NB4 (cell line): ENCODE data around the gene HS6ST1.

Experiments
- MYC ChIP-seq: IDR thresholded peaks from 2 replicates; pipeline ENCODE4 v1.6.1; 2011; ENCODE audit warnings: low read depth, low read length
- POLR2A ChIP-seq: IDR thresholded peaks from 2 replicates; pipeline ENCODE4 v1.6.1; 2011; ENCODE audit warnings: mild to moderate bottlenecking; ENCODE audit not compliant: insufficient read length; ENCODE audit errors: extremely low read depth
- TF ChIP-seq, protein P1 (sequence below): IDR thresholded peaks from one replicate; pipeline ENCODE4 v1.5.1; 2012; ENCODE audit warnings: low read depth, low read length
- TF ChIP-seq, protein P2 (sequence below): IDR thresholded peaks from 2 replicates; pipeline ENCODE4 v1.6.1; 2011; ENCODE audit warnings: low read depth, low read length

GRCh38 chr2:128354726-128355470 lies 36.2 kb upstream of the HS6ST1 start:
- TF ChIP-seq, protein P1, sequence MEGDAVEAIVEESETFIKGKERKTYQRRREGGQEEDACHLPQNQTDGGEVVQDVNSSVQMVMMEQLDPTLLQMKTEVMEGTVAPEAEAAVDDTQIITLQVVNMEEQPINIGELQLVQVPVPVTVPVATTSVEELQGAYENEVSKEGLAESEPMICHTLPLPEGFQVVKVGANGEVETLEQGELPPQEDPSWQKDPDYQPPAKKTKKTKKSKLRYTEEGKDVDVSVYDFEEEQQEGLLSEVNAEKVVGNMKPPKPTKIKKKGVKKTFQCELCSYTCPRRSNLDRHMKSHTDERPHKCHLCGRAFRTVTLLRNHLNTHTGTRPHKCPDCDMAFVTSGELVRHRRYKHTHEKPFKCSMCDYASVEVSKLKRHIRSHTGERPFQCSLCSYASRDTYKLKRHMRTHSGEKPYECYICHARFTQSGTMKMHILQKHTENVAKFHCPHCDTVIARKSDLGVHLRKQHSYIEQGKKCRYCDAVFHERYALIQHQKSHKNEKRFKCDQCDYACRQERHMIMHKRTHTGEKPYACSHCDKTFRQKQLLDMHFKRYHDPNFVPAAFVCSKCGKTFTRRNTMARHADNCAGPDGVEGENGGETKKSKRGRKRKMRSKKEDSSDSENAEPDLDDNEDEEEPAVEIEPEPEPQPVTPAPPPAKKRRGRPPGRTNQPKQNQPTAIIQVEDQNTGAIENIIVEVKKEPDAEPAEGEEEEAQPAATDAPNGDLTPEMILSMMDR: no peak
- no peak for TF ChIP-seq POLR2A
- TF ChIP-seq, protein P2, sequence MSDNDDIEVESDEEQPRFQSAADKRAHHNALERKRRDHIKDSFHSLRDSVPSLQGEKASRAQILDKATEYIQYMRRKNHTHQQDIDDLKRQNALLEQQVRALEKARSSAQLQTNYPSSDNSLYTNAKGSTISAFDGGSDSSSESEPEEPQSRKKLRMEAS: no peak
- no peak for TF ChIP-seq MYC
